ENCODE results near the gene PHF5A. TPM values are rescaled to one million over a fixed set of nuclear protein-coding genes. Genes with fewer than 3 reads are reported as not detected.

PHF5A gene, protein sequence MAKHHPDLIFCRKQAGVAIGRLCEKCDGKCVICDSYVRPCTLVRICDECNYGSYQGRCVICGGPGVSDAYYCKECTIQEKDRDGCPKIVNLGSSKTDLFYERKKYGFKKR
- 61.1 and 82.3 TPM in 2 replicates for total RNA-seq

DNA sequence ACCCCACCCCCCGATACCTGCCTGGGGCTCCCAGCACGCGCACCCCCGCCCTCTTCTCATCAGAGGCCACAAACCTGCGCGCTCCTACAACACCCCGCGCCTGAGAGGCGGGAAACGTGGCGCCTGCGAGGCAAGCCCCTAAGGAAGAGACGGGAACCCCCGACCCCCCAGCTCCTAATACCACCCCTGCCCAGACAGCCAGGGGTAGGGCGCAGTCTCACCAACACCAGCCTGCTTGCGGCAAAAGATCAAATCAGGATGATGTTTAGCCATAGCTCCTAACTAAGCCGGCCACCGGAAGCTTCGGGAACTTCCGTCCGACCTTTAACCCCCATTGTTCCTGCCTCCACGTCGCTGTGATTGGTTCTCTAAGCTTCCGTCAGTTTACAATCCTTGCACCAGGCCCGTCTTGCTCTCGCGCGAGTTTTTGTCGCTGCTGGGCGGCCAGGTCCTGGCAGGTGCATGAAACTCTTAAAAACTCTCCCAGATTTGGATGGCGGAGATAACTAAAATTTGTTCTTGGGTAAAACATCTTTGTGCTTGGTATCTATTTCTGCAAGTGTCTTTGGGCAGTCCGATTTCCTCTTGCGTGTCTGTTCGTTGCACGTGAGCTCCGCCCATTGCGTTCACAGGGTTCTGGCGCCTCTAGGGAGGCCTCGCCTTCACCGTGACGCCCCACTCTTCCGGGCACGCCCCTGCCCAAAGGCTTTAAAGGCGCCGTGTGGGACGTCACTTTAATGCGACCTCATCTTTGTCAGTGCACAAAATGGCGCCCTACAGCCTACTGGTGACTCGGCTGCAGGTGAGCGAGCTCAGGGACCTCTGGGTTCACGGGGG lies at the start of gene PHF5A, which contains the start of gene ACO2:
TSS of gene PHF5A (minus strand) at position 312 of the 837 bp plus-strand sequence. CDS start at position 273, 39 bp downstream.
TSS of gene ACO2 (plus strand) at position 737 of the 837 bp plus-strand sequence. CDS start at position 767, 30 bp downstream.
- DNase-seq (ENCODE audit: low read depth): peak; percentile 94
- peak within 1 kb of the TSS; percentile 83 for H3K4me3 ChIP-seq (ENCODE audit: low read depth, low read length)
- TF ChIP-seq, protein P1, sequence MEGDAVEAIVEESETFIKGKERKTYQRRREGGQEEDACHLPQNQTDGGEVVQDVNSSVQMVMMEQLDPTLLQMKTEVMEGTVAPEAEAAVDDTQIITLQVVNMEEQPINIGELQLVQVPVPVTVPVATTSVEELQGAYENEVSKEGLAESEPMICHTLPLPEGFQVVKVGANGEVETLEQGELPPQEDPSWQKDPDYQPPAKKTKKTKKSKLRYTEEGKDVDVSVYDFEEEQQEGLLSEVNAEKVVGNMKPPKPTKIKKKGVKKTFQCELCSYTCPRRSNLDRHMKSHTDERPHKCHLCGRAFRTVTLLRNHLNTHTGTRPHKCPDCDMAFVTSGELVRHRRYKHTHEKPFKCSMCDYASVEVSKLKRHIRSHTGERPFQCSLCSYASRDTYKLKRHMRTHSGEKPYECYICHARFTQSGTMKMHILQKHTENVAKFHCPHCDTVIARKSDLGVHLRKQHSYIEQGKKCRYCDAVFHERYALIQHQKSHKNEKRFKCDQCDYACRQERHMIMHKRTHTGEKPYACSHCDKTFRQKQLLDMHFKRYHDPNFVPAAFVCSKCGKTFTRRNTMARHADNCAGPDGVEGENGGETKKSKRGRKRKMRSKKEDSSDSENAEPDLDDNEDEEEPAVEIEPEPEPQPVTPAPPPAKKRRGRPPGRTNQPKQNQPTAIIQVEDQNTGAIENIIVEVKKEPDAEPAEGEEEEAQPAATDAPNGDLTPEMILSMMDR (conservative IDR thresholded peaks at IDR 0.05; ENCODE audit: low read depth, low read length): no peak

DNA sequence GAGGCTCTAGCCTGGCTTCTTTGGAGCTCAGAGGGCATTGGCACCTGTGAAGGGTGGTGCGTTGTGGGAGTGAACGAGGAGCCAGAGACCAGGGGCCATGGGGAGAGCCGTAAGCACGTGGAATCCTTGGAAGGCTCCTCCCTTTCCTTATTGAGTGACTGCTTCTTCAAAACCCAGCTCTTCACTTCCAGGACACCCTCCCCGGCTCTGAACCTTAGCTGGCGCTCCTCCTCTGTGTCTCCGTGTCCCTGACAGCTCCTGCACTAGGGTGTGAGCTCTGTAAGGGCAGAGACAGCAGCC lies 49.5 kb upstream of the PHF5A start:
- H3K4me3 ChIP-seq (ENCODE audit: low read depth, low read length): no peak overlapping the region
- DNase-seq (ENCODE audit: low read depth): no peak
- TF ChIP-seq, protein P1 (conservative IDR thresholded peaks at IDR 0.05; ENCODE audit: low read depth, low read length): no peak

DNA sequence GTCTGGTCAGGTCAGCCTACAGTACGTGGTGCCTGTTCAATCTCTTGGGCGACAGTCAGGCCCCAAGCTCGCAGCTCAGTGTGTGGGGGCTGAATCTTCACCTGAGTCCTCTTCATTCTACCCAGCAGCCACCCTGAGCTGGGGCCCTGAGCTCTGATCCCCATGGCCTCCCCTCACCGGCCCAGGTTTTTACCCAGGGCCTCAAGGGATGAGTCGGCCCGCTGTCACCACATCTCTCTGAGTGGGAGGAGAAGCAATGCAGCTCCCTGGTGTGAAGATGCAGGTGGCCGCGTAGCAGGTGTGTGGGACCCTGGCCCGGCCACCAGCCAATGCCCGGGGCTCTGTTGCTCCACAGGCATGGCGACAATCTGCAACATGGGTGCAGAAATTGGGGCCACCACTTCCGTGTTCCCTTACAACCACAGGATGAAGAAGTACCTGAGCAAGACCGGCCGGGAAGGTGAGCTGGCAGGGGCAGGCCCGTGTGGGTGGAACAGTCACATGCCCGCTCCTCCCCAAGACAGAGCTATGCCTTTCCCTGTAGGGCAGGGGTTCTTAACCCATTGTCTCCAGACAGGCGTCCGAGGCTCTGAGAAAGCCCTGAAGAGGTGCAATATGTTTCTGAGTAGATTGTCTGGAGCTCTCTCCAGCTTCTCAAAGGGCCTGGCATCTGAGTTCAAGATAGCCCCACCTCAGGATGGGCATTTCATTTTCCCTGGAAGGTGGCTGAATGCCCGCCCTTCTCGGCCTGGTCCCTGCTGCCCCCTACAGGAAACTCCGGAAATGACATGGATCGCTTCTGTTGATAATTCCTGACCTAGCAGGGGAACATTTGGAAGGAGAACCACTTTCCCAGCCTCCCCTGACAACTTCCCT lies 48.9 kb upstream of the PHF5A start:
- DNase-seq (ENCODE audit: low read depth): no peak
- TF ChIP-seq, protein P1 (conservative IDR thresholded peaks at IDR 0.05; ENCODE audit: low read depth, low read length): peak; percentile 95
- H3K4me3 ChIP-seq (ENCODE audit: low read depth, low read length): no peak overlapping the region

DNA sequence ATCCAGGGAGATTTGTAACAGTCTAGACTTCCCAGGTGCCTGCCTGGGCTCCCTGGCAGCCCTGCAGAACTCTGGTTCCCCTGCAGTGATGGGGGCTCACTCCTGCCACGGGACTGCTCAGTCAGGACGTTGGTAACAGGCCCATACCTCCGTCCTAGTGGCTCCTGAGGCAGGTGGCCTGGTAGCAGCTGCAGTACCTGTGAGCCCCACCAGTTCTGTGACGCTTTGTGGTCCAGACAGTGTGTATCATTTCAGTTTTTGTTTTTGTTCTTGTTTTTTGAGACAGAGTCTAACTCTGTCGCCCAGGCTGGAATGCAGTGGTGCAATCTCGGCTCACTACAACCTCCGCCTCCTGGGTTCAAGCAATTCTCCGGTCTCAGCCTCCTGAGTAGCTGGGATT lies 48.0 kb upstream of the PHF5A start:
- TF ChIP-seq, protein P1 (conservative IDR thresholded peaks at IDR 0.05; ENCODE audit: low read depth, low read length): no peak
- H3K4me3 ChIP-seq (ENCODE audit: low read depth, low read length): no peak overlapping the region
- no peak for DNase-seq (ENCODE audit: low read depth)

DNA sequence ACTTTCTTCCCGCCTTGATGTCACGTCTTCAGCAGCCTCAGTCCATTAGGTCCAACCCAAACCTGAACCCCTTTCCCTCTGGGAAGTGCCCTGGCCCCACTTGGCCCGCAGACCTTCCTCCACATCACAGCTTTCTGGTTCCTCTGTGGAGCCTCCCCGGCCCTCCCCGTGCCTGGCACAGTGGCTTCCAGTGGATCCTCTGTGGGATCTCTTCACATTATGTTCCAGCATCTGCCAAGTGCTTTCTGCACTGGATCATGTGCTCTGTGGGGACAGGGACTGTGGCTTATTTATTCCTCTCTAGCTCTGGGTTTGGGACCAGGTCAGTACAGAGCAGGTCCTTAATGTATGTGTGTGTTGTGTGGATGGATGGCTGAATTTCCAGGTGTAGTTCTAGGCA lies 44.9 kb upstream of the PHF5A start:
- H3K4me3 ChIP-seq (ENCODE audit: low read depth, low read length): no peak overlapping the region

DNA sequence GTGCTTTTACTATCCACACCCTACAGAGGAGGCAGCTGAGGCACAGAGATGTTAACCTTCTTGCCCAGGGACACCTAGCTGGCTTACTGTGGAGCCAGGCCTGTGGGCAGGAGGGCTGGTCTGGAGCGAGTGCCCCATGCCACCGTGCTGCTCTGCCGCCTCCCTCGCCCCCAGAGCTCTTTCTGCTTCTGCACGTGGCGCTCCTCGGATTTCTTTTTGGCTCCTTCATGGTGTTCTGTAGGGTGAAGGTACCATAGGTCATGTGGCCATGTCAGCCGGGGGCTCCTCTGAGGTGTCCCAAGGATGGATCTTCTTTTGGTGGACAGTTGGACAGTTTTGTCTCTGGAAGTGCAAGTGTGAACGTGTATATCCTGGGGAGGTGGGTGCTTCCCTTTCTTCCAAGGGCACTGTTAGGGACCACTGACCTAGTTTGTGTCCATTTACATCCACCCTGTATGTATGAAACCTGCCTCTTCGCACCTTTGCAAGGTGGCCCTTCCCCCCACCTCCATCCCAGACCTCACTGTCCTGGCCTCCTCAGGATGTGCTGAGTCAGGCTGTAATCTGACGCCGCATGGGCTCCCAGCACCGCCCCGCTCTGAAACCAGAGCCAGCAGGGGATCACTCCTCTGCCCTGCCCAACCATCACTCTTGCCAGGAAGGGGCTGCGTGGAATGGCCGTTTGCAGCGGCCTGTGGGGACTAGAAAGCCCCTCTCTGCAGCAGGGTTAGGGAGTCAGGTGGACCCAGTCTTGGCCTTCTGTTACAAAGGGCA lies 44.1 kb upstream of the PHF5A start:
- DNase-seq (ENCODE audit: low read depth): no peak
- TF ChIP-seq, protein P1 (conservative IDR thresholded peaks at IDR 0.05; ENCODE audit: low read depth, low read length): no peak
- no peak overlapping the region for H3K4me3 ChIP-seq (ENCODE audit: low read depth, low read length)

More for the DNA sequence above, 44.9 kb upstream of the PHF5A start:
- no peak for DNase-seq (ENCODE audit: low read depth)
- TF ChIP-seq, protein P1 (conservative IDR thresholded peaks at IDR 0.05; ENCODE audit: low read depth, low read length): no peak
